Thymus (tissue), 11 donors: ENCODE measurements around the gene LMF1. TPM values are rescaled to one million over a fixed set of nuclear protein-coding genes. Genes with fewer than 3 reads are reported as not detected.

Experiments
- DNase-seq, 9 donors: peaks; one replicate each; pipeline ENCODE4 v3.0.0-alpha.2; 2013; ENCODE audit warnings: low spot score in 9 of 9, low read depth in 6 of 9, missing footprints in 1 of 9
- H3K27ac ChIP-seq, 2 donors: one replicate each; pipeline ENCODE4 v1.5.1; 2013; ENCODE audit warnings: control low read depth in 1 of 2, low read depth in 1 of 2, low read length in 1 of 2, mild to moderate bottlenecking in 1 of 2, moderate library complexity in 1 of 2
- H3K27me3 ChIP-seq, 2 donors: one replicate each; pipeline ENCODE4 v1.5.1; 2013; ENCODE audit warnings: low read length in 1 of 2; ENCODE audit not compliant: control insufficient read depth in 2 of 2, insufficient read depth in 1 of 2
- H3K36me3 ChIP-seq, 2 donors: one replicate each; pipeline ENCODE4 v1.5.1; 2013; ENCODE audit warnings: low read length in 1 of 2, mild to moderate bottlenecking in 1 of 2, moderate library complexity in 1 of 2; ENCODE audit not compliant: control insufficient read depth in 2 of 2, insufficient read depth in 2 of 2
- H3K4me1 ChIP-seq, 2 donors: one replicate each; pipeline ENCODE4 v1.5.1; 2013; ENCODE audit warnings: low read length in 2 of 2; ENCODE audit not compliant: control insufficient read depth in 2 of 2, insufficient read depth in 2 of 2
- H3K4me3 ChIP-seq, 2 donors: one replicate each; pipeline ENCODE4 v1.5.1; 2013; ENCODE audit warnings: low read length in 2 of 2, control low read depth in 1 of 2, mild to moderate bottlenecking in 1 of 2
- H3K9me3 ChIP-seq, 2 donors: one replicate each; pipeline ENCODE4 v1.5.1; 2013; ENCODE audit warnings: low read length in 1 of 2, mild to moderate bottlenecking in 1 of 2; ENCODE audit not compliant: control insufficient read depth in 2 of 2, insufficient read depth in 1 of 2
- WGBS: extraction: QIAGEN DNeasy Blood & Tissue Kit; methylation state at CpG from one replicate; pipeline ENCODE4 v1.1.7; 2013; 5-methylcytosine and 5-hydroxymethylcytosine counted together
- polyA plus RNA-seq: library from polyadenylated mRNA; stranded (reverse); fragments of 200-250 nt; gene quantifications from one replicate; pipeline ENCODE4 v1.2.3, GENCODE V29; 2013
- total RNA-seq: library from RNA; stranded (reverse); fragments of 120-200 nt; gene quantifications from one replicate; pipeline ENCODE4 v1.2.4, GENCODE V29; 2013
- donor health status: healthy.

Gene LMF1
- total and polyA plus RNA-seq, 2 donors, result 8.9 to 22.8 TPM

DNA sequence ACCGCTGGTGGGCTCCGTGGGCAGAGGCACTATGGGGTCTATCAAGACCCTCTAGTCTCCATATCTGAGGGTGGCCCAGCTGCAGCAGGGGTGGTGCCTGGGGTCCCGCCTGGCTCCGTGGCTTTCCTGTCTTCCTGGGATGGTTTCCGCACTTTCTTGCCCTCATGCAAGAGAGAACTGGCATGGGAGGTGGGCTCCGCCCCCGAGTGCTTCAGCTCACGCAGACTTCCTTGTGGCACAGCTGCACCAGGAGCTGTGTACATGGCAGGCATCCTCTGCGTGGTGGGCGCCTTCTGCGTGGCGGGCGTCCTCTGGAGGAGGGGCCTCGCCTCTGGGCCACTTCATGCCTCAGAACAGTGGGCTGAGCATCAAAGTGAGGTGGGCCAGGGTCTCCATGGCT lies 73.1 kb downstream of the LMF1 start:
- Histone ChIP-seq H3K4me3 (no peak overlapping the region), H3K36me3 (no peaks in the 10 kb centered on the region), H3K9me3 (no peaks in the 10 kb centered on the region), H3K27ac (no peak overlapping the region), H3K27me3 (no peaks in the 10 kb centered on the region), H3K4me1 (no peaks in the 10 kb centered on the region)
- 70% methylated on average over 14 of the region's 14 CpGs for whole genome bisulfite sequencing
- DNase-seq, result no peak

DNA sequence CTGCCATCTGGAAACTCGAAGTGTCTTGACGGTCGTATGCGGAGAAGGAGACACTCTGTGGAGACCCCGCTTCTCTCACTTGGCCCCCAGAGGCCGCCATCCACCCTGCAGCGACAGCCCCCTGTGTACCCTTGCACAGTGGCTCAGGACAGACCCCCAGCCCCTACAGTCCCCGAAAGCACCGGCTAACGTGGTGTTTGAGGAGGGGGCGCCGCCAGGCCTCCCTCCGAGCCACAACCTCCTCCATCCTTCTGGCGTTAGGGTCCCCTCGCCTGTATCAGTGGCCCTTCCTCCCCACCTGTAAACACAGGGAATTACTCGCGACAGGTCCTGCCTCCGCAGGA lies 73.6 kb downstream of the LMF1 start:
- Histone ChIP-seq H3K36me3 (peaks cover 0 to 1% of the 10 kb centered on the region in 2 donors), H3K4me3 (no peak overlapping the region), H3K4me1 (no peaks in the 10 kb centered on the region), H3K9me3 (no peaks in the 10 kb centered on the region), H3K27ac (no peak overlapping the region), H3K27me3 (no peaks in the 10 kb centered on the region)
- 95% methylated on average over 18 of the region's 18 CpGs for WGBS
- DNase-seq, result no peak

DNA sequence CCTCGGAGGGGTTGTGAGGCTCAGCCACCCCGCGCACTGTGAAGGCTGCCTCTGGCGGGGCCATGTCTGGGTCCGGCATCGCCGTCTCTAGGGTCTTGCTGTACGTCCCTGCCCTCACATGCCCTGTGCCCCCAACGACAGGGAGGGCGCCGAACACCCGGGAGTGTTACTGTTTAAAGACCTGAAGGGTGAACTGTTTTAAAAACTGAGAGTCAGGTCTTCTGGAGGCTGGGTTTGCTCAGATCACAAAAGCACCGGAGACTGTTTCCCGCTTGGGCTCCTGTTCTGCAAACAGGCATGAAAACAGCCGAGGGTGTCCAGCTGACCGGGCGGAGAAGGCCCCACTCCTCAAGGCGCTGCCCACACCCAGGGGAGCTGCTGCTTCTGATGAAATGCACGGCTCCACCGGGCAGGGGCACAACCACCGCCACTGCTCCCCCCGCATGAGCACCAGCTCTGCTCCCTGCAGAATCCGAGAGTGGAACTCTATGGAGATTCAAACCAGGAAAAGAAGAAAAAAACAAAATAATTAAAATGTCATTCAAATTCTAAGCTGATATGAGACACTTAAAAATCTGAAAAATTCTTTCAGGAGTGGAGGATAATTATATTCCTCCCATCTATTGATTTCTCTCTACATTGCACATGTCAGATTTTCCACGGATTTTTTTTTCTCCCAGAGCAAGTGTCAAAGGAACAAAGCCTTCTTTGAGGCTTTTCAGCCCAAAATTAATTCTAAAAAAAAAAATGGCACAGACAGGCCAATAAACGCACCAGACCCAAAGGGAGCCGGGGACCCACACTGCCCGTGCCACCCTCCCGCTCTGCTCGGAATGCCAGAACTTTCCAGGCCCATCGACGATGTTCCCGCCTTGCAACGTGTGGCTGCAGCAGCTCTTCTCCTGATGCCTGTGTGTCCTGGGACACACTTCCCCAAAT lies 74.3 kb downstream of the LMF1 start:
- peaks cover 0 to 8% of the 10 kb centered on the region in 2 donors for H3K36me3 ChIP-seq
- H3K9me3 ChIP-seq, result no peaks in the 10 kb centered on the region
- no peak for DNase-seq
- H3K27me3 ChIP-seq, result no peaks in the 10 kb centered on the region
- no peak overlapping the region for H3K27ac ChIP-seq
- H3K4me1 ChIP-seq, result no peaks in the 10 kb centered on the region
- 97% methylated on average over 33 of the region's 33 CpGs for WGBS
- no peak overlapping the region for H3K4me3 ChIP-seq

- Histone ChIP-seq H3K27me3 (no peaks in the 10 kb centered on the region), H3K4me1 (no peaks in the 10 kb centered on the region), H3K9me3 (no peaks in the 10 kb centered on the region), H3K27ac (no peak overlapping the region), H3K36me3 (peaks cover 0 to 8% of the 10 kb centered on the region in 2 donors), H3K4me3 (no peak overlapping the region)
- DNase-seq, result no peak
- WGBS, result 90% methylated on average over 24 of the region's 24 CpGs
Observed at GRCh38 chr16:895371-895770, 75.4 kb downstream of the LMF1 start.

- no peak for DNase-seq
- no peaks in the 10 kb centered on the region for H3K27me3 ChIP-seq
- H3K4me1 ChIP-seq, result no peaks in the 10 kb centered on the region
- H3K4me3 ChIP-seq, result no peak overlapping the region
- no peak overlapping the region for H3K27ac ChIP-seq
- no peaks in the 10 kb centered on the region for H3K9me3 ChIP-seq
- 96% methylated on average over 24 of the region's 24 CpGs for WGBS
- H3K36me3 ChIP-seq, result peaks cover 0 to 8% of the 10 kb centered on the region in 2 donors
Observed at GRCh38 chr16:894841-895240, 75.9 kb downstream of the LMF1 start.

DNA sequence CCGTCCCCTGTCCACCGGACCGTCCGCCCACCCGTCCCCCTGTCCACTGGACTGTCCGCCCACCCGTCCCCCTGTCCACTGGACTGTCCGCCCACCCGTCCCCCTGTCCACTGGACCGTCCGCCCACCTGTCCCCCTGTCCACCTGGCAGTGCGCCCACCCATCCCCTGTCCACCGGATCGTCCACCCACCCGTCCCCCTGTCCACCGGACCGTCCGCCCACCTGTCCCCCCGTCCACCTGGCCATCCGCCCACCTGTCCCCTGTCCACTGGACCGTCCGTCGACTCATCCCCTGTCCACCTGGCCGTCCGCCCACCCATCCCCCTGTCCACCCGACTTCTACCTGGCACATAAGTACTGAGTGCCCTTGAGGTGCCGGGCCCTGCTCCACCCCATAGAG lies 76.6 kb downstream of the LMF1 start:
- no peak overlapping the region for H3K4me3 ChIP-seq
- no peaks in the 10 kb centered on the region for H3K4me1 ChIP-seq
- WGBS, result 85% methylated on average over 27 of the region's 27 CpGs
- H3K9me3 ChIP-seq, result no peaks in the 10 kb centered on the region
- no peak for DNase-seq
- peaks cover 0 to 8% of the 10 kb centered on the region in 2 donors for H3K36me3 ChIP-seq
- no peaks in the 10 kb centered on the region for H3K27me3 ChIP-seq
- no peak overlapping the region for H3K27ac ChIP-seq

DNA sequence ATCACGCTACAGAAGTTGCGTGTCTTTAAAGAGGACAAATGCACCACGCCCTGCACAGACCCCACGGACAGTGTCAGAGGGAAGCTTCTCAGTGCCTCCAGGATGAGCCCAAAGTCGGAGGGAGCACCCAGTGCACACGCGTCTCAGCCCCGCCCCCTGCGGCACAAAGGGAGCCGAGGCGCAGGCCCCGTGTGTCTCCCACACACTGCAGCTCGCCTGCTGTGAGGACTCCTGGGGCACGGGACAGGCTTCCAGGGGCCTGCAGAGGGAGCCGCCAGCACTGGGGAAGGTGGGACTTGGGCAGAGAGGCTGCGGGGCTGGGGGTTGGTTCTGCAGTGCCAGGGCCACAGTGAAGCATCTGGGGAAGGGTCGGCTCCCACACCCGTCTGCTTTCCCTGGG lies 77.4 kb downstream of the LMF1 start:
- no peaks in the 10 kb centered on the region for H3K27me3 ChIP-seq
- DNase-seq, result no peak
- H3K4me3 ChIP-seq, result no peak overlapping the region
- H3K27ac ChIP-seq, result no peak overlapping the region
- H3K4me1 ChIP-seq, result no peaks in the 10 kb centered on the region
- H3K36me3 ChIP-seq, result peaks cover 0 to 8% of the 10 kb centered on the region in 2 donors
- 92% methylated on average over 18 of the region's 18 CpGs for WGBS
- H3K9me3 ChIP-seq, result no peaks in the 10 kb centered on the region

GRCh38 chr16:892536-893255 lies 78.1 kb downstream of the LMF1 start:
- H3K36me3 ChIP-seq, result peaks cover 0 to 8% of the 10 kb centered on the region in 2 donors
- 90% methylated on average over 35 of the region's 35 CpGs for WGBS

DNA sequence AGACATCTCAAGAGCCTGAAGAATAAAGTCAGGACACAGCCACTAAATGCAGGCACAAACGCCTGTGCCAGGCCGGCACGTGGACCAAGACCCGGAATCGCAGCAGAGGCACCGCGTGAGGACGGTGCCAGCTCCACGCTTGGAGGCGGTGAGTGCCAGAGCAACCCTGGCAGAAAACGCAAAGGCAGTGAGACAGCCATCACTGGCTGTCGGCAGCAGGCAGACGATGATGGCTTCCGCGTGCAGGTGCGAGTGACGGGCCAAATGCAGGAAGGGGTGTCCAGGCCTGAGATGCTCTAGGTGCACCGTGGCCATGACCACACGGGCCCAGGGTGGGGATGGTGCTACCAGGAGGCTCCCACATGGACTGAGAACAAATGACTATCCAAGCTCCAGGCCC lies 78.8 kb downstream of the LMF1 start:
- Histone ChIP-seq H3K27me3 (no peaks in the 10 kb centered on the region), H3K4me3 (no peak overlapping the region), H3K9me3 (no peaks in the 10 kb centered on the region), H3K4me1 (no peaks in the 10 kb centered on the region), H3K27ac (no peak overlapping the region), H3K36me3 (peaks cover 0 to 8% of the 10 kb centered on the region in 2 donors)
- 92% methylated on average over 19 of the region's 19 CpGs for WGBS
- no peak for DNase-seq

More at GRCh38 chr16:892536-893255, 78.1 kb downstream of the LMF1 start:
- DNase-seq, result no peak
- Histone ChIP-seq H3K27ac (no peak overlapping the region), H3K9me3 (no peaks in the 10 kb centered on the region), H3K4me3 (no peak overlapping the region), H3K27me3 (no peaks in the 10 kb centered on the region), H3K4me1 (no peaks in the 10 kb centered on the region)
